CD1c-positive myeloid dendritic cell (primary cell): ENCODE data around the gene WNT7A.
"Not testable (repeated sequence)": the region's sequence is repeated elsewhere in the genome, so short reads cannot be mapped to it uniquely, and the experiment has no call there.

ENCODE experiments used
- DNase-seq: peaks from one replicate; pipeline ENCODE4 v3.0.0-alpha.2; 2016; ENCODE audit errors: extremely low spot score

The WNT7A gene

DNA sequence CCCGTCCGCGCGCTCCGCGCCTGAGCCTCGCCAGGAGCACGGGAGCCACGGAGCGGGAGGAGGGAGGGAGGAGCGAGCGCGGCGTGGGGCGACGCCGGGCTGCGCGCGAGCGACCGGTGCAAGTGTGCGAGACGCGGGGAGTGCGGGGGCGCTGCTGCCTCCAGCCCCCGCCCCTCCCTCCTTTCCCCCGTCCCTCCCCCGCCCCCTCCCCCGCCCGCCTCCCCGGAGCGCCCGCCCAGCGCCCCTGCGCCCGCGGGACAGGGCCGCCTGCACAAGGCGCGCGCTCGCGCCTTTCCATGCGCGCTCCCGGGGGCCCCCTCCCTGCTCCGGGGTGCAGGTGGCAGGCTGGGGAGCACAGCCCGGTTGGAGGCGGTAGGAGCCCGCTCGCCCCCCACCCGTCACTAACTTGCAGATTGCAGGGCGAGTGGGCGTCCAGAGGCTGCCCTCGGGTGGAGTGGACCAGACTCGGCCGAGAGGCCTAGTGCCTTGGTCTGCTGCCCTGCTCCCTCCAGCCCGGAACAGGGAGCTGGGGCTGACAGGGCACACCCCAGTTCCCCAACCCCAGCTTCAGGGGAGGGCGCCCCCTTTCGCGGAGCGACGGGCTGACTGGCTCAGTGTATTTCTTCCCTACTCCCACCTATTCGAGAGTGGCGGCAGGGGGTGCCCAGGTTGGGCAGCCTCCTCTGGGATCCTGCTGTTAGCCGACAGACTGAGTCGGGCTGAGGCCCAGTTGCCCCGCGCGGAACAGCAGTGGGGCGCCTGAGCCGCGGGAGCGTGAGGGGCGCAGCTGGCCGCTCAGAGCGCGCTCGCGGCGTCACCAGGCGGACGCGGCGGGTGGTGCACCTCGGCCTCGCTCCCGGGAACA is at the start of gene WNT7A:
TSS of gene WNT7A (minus strand) at position 126 of the 865 bp plus-strand sequence. CDS start 255 bp downstream, outside the sequence.
- DNase-seq, result peak; percentile 33

DNA sequence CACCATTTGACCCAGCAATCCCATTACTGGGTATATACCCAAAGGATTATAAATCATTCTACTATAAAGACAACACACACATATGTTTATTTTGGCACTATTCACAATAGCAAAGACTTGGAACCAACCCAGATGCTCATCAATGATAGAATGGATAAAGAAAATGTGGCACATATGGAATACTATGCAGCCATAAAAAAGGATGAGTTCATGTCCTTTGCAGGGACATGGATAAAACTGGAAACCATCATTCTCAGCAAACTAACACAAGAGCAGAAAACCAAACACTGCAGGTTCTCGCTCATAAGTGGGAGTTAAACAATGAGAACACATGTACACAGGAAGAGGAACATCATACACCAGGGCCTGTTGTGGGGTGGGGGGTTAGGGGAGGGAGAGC is 48.9 kb upstream of the WNT7A start:
- not testable (repeated sequence) for DNase-seq

DNA sequence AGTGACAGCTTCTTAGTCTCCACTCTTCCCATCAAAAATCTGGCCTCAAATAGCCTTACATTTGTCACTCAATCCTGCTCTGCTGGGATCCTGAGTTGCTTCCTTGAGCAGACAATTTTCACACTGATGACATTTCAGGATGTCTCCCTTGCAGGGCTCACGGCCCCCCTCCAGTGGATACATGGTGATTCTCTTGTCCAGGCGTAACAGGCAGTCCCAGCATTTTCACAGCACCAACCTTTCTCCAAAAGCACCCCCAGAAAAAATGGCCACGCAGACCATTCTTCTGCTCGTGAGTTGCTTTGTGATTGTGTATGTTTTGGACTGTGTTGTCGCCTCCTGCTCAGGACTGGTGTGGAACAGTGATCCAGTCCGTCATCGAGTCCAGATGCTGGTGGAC is 47.4 kb upstream of the WNT7A start:
- no peak for DNase-seq

DNA sequence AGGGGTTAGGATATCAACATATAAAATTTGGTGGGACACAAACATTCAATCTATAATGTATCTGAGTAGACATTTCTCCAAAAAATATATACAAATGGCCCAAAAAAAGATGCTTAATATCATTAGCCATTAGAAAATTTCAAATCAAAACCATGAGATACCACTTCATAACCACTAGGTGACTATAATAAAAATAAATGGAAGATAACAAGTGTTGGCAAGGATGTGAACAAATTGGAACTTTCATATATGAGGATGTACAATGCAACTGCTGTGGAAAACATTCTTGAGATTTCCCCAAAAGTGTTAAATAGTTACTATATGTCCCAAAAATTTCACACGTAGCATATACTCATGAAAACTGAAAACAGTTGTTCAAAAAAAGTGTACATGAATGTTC is 36.5 kb upstream of the WNT7A start:
- DNase-seq, result no peak

DNA sequence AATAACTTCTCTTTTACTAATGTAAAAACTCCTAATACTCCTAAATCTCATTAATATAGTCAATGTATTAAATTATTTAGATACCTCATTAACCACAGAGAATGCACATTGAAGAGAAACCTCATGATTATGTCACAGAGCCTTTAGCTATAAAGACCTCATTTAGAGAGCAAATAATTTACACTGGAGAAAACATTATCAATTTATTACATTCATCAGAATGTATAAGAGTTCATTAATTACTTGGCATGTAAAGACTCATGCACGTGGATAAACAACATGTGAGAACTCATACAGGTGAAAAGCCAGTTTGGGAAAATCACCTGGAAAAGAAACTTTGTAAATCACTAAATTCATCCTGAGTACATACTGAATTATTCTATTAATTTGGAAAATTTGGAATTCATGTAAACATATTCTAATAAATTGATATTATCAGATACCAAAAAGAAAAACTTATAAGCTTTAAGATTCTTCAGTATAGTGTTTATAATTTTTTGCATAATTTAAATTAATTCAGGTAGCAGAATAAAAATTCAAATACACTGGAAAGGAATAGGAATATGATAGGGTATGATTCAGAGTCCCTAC is 22.9 kb upstream of the WNT7A start:
- no peak for DNase-seq

DNA sequence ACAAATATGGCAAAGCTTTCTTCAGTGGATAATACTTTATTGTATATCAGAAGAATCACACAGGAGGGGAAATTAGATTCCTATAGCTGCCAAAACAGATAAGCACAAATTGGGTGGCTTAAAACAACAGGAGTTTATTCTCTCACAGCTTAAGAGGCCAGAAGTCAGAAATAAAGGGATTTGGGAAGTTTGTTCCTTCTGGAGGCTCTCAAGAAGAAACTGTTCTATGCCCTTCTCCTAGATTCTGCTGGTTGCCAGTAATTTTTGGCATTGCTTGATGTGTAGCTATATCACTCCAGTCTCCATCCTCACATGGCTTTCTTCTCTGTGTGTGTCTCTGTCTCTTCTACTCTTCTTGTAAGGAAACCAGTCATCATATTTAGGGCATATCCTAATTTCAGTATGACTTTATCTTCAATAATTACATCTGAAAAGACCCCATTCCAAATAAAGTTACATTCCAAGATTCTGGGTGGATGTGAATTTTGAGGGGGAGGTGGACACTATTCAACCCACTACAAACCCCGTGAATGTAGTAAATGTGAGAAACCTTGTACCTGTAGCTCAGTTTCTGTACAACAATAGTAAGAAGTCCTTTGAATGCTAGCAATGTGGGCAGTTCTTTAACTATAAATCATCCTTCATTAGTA is 22.2 kb upstream of the WNT7A start:
- DNase-seq, result no peak

DNA sequence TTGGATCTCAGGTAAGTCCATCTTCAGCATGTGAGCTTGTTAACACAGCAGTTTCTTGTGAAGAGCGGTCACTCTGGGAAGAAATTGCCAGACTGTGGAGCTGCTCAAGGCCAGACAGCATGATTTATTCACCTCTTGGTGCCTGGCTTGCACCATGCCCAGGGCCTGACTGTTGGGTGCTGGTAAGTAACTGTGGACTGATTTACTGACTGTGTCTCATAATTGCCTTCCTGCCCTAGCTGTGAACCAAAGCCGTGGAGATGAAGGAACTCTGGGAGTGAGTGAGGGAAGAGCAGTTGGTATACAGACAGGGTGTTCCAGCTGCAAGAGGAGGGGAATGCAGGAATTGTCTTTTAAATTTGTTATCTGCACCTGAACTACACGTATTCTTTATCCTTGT is 18.5 kb upstream of the WNT7A start:
- DNase-seq, result no peak

DNA sequence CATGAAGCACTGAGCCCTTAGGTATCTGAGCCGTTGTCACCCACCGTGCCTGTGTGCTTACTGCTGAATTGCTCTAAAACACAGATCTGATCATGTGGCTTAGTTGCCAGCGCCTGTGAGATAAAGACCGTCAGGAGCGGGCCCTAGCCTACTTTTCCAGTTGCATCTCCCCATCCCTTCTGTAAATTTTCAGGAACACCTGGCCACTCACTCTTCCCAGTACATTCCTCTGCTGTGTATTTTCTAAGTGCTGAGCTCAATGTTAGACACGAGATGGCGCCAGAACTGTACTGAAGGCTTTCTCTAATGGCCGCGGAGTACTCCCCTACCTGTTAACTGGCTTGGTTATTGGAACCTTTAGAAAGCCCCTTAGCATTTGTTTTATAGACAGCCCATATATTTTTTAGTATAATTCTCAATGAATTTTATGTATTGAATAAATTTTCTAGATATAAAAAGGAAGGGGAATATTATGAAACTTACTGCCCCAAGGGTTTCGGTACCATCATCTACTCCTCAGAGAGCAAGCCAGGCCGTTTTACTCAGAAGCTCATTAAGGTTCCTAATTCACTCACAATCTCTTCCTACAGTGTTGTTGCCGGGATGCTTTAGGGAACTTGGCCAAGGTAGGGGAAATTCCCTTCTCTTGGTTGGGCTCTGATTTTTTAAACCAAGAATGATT is 16.7 kb upstream of the WNT7A start:
- peak; percentile 69 for DNase-seq

DNA sequence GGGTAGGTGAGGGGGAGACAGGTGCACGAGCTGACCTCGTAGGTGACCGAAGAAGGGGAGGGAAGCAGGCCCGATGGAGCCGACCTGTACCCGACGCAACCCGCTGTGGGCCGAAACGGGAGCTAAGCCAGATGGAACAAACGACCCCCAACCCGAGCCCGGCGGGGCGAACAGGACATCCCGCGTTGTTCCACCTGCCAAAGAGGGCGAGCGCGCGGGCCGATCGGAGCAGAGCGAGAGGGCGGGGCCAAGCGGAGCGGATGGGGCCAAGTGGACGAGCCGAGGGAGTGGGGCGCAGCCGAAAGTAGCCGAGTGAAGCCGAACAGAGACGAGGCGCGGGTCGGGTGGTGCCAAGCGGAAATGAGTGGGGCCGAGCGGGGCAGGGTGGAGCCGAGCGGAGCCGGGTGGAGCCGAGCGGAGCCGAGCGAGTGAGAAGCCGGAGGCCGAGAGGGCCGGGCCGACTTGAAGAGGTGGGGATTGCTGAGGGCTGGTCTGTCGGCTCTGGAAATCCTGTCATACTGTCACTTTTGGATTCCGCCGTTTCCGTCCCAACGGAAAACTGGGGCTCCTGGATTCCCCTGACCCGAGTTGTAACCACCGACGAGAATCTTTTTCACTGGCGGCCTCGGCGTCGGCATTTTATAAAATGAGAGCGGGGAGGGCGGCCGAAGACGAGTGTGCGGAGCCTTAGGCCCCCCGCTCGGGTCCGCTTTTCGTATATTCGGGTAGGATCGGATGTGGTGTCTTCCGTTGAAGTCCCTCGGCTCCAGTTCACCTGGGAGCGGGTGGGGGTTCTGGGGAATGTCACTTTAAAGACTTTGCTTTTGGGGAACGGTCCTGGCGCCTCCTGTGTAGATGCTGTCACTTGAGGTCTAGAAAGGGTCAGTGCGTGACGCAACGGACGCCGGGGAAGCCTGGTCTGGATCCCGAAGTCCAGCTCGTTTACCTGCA is 15.6 kb upstream of the WNT7A start:
- peak; percentile 95 for DNase-seq

DNA sequence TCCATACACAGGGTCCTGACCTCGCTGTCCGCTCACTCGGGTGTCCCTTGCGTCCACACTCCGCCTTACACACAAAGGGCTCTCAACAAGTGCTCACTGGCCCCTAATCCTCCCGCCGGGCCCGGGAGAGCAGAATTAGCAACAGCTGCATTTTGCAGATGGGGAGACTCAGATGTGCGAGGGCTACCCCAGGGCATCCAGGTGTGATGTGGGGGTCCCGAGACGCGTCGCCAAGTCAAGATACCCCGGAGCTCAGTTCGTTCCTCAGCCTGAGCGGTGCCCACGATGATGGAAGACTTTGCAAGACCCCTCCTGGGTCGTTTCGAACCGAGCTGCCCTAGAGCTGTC is 14.9 kb upstream of the WNT7A start:
- DNase-seq, result no peak

DNA sequence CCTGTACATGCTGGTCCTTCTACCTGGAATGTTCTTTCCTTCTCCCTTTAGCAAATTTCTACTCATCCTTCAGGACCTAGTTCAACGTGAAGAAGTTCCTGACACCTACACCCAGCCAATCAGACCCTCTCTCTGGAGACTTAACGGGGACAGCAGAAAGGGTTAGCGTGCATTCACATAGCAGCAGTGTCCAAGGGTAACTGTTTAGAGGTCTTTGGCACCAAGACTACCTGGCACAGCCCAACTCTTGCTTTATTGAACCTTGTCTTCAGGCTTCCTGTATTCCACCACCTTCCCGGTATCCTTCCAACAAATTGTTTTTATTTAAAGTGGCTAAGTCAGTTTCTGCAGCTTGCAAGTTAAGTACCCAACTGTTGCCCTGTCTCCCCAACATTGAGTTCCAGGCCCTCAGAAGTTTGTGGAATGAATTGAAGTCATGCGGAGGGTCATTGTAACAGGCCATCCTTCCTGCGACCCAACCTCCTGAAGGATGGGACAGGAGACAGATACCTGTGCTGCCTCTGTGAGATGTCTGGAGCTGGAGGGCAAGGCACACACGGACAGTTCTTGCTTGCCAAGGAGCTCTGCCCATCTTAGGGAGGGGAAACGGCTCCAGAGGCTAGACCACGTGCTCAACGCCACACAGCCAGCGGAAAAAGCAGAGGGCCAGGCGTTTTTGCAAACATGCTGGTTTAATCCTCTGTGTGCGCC is 14.4 kb upstream of the WNT7A start:
- no peak for DNase-seq

DNA sequence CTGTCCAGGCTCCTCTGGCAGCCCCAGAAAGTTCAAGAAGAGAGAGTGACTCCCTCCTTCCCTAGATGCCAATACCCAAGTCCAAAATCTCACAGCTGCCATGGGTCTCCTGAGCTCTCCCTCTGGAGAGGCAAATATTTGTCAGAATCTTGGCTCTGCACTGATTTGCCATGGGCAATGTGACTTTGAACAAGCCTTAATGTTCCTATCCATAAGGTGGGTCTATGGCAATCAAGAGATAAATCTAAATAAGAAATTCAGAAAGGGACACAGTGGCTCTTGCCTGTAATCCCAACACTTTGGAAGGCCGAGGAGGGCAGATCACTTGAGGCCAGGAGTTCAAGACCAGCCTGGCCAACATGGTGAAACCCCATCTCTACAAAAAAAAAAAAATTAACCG is 12.4 kb upstream of the WNT7A start:
- DNase-seq, result no peak

DNA sequence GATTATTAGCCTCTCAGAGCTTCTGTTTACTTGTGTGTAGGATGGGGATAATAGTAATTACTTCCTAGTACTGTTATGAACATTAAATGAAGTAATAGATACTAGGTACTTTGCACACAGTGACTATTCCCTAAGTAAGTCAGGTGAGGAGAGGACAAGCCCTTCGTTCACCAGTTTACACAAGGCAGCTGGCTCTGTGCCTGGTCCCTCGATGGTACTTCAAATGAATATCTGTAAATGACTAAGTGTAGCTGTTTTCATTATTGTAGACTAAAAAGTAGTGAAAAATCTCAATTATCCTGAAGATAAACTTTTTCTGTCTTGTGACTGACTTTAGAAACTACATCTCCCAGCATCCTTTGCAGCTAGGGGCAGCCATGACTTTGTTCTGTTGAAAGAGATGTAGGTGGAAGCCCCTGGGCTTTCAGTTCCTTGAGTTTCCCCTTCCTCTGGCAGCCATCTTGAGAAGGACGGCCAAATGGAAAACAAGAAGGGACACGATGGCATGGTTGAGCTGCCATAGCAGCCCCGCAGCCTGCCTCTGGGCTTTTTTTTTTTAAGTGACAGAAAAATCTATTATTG is 11.7 kb upstream of the WNT7A start:
- DNase-seq, result peak; percentile 54

DNA sequence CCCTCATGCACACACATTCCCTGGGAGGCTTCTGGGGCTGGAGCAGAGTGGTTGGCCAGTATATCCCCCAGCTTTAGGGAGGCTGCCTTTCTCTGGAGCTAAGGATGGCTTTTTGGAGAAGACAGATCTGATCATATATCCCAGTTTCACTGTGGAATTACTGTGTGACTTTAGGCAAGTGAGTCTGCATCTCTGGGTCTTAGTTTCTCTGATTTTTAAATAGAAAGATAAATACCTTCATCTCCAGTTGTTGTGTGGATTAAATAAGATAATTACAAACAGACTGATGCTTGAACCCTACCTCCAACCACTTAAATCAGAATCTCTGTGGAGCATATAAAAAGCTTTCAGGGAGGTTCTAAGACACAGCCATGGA is 11.1 kb upstream of the WNT7A start:
- no peak for DNase-seq

DNA sequence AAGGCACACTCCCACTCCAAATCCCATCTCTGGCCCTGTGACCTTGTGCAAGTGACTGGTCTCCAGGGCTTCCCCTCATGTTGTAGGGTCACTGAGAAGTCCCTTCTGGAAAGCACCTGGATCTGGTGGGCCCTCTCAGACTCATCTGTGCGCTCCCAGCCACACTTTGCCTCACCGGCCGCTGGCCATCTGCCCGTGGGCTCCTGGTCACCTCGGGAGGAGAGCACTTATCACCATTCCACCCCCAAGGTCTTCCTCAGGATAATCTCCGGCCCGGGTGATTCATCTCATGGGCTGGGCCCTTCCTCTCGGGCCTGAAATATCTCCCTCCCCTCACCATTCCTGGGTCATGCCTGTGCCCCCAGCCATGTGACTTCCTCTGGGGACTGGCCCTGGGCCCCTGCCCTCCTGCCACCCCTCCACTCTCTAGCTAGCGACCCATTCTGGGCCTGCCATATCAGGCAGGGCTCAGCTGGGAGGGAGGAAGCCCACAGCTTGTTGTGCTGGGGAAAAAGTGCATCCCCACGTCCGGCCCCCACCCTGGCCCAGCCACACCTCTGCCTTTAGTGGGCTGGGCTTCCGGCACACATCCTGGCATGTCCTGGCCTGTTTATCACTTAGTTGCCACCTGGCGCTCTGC is 10.6 kb upstream of the WNT7A start:
- DNase-seq, result no peak

DNA sequence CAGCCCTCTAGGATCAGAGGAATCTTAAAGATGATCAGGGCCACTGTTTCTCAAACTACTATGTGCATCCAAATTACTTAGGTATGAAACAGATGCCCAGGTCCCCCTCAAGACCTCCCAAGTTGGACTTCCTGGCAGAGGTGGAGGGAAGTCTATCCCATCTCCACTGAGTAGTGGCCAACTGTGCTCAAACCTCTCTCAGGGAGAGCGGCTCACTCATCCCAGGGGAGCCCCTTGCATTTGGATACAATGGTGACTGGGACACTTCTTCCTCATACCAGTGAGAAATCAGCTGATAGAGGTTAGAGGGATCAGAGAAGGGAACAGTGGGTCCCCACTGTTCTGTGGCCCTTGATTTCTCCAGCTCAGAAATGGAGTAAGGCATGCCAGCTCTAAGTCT is 8.7 kb upstream of the WNT7A start:
- DNase-seq, result no peak

DNA sequence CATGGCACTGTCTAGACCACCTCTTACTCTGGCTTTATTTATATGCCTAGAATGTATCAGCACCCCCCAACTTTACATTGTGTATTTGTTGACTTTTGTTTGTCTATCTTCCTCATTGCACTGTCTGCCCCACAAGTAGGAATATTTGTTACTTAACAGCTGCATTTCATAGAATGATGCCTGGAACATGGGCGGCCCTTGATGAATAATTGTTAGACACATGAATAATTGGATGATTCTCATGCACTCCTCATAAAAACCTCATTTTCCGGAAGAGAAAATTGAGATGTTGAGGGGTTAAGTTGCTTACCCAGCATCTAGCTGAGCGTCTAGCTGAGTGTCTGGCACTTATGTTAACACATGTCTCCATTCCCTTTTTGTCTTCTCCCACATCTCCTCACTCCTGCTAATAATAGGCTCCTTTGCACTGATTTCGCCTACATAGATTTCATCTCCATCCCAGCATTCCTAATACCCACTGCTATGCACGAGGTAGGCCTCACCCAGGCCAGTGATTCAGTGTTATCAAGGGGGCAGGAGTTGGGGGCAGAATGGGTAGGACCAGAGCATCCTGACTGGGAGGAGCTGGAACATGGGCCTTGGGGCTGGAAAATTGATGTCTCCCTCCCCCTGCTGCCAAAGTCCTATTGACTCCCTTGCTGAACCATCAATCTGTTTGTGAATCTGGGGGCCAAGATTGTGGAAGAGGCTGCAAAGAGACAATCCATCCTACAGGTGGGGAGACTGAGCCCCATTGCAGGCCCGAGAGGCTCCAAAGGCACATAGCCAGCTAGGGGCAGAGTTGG is 7.8 kb upstream of the WNT7A start:
- no peak for DNase-seq

DNA sequence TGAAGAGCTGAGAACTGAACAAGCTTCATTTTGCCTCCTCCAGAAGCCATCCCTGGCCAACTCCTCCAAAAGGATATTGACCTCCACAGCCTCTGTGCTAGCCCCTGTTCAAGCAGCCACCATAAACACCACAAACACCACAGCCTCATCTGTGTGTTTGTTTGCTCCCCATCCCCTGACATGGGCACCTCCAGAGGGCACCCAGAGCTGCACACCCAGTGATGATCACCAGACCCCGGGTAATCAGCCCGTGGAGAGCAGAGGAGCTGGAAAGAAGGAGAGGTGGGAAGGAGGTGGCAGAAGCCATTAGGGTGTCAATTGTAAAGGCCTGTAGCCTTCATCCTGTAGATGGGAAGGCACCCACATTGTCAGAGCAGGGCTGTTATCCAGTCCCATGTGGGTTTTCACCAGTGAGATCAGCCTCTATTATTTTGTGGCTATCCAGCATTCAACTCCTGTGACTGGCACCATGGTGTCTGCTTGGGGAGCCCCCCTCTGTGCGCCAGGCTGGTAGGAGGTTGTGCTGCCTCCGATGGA is 6.8 kb upstream of the WNT7A start:
- no peak for DNase-seq

DNA sequence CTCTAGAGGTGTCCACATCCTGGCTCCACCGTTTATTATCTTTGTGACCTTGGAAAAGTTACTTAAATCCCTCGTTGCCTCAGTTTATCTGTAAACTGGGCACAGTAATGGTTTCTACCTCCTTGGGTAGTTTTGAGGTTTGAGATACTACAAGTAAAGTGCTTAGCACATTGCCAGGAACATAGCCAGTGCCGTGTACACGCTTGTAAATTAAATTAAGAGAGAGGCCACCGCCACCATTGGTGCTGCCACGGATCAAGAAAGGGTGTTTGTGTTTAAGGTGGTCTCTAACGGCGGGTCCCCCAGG is 5.8 kb upstream of the WNT7A start:
- no peak for DNase-seq
